Femur (tissue), 1 donor: Measurements from ENCODE around the gene MLYCD.
"Not testable (repeated sequence)": the region's sequence is repeated elsewhere in the genome, so short reads cannot be mapped to it uniquely, and the experiment has no call there.

Experiments used
- DNase-seq: peaks from one replicate; pipeline ENCODE4 v3.0.0-alpha.2; 2017

The MLYCD gene

GRCh38 chr16:83942074-83942473 is 43.2 kb downstream of the MLYCD start:
- DNase-seq, result no peak

- no peak for DNase-seq
Measured at GRCh38 chr16:83942815-83943515, 44.0 kb downstream of the MLYCD start.

- no peak for DNase-seq
Measured at GRCh38 chr16:83943516-83944050, 44.7 kb downstream of the MLYCD start.

GRCh38 chr16:83945587-83945986 is 46.7 kb downstream of the MLYCD start:
- DNase-seq, result no peak

GRCh38 chr16:83946154-83946780 is 47.4 kb downstream of the MLYCD start:
- no peak for DNase-seq

GRCh38 chr16:83946781-83947566 is 48.1 kb downstream of the MLYCD start:
- no peak for DNase-seq

- DNase-seq, result no peak
Measured at GRCh38 chr16:83947642-83948234, 48.8 kb downstream of the MLYCD start.

GRCh38 chr16:83948914-83949723 is 50.2 kb downstream of the MLYCD start:
- no peak for DNase-seq

- no peak for DNase-seq
Measured at GRCh38 chr16:83949724-83950001, 50.7 kb downstream of the MLYCD start.

GRCh38 chr16:83950862-83951399 is 52.0 kb downstream of the MLYCD start:
- DNase-seq, result not testable (repeated sequence)

- no peak for DNase-seq
Measured at GRCh38 chr16:83951544-83951943, 52.6 kb downstream of the MLYCD start.

- DNase-seq, result no peak
Measured at GRCh38 chr16:83952587-83952939, 53.6 kb downstream of the MLYCD start.

GRCh38 chr16:83952940-83953795 is 54.3 kb downstream of the MLYCD start, which contains the start of gene OSGIN1:
OSGIN1 (plus strand) TSS chr16:83953240; CDS start chr16:83957672, 4,432 bp downstream.
- DNase-seq, result peak; percentile 90

- no peak for DNase-seq
Measured at GRCh38 chr16:83953796-83954576, 55.1 kb downstream of the MLYCD start.

GRCh38 chr16:83954577-83955016 is 55.7 kb downstream of the MLYCD start:
- no peak for DNase-seq

- DNase-seq, result peak; percentile 48
Measured at GRCh38 chr16:83955218-83956130, 56.6 kb downstream of the MLYCD start.

GRCh38 chr16:83956336-83957289 is 57.7 kb downstream of the MLYCD start:
- peak; percentile 85 for DNase-seq

GRCh38 chr16:83957296-83957855 is 58.5 kb downstream of the MLYCD start:
- no peak for DNase-seq
